Measurements from ENCODE around the gene GPRC5B.

GPRC5B gene

GRCh38 chr16:19830902-19831560, 53.6 kb downstream of the GPRC5B start:
- in situ Hi-C loops (cut with HindIII; ENCODE audit: low sequenced_read_pairs): loop anchor here (5.0 kb wide), 1 partner anchor 41 kb away; no protein-coding TSS in a partner anchor

- in situ Hi-C loops (cut with HindIII; ENCODE audit: low sequenced_read_pairs): loop anchor here (5.0 kb wide), 1 partner anchor 42 kb away; no protein-coding TSS in a partner anchor
These were observed 54.6 kb downstream of the GPRC5B start for GRCh38 chr16:19829844-19830692.

- in situ Hi-C loops (cut with HindIII; ENCODE audit: low sequenced_read_pairs): no loop called here
These were observed 60.4 kb downstream of the GPRC5B start for GRCh38 chr16:19824216-19824615.

GRCh38 chr16:19823322-19823721, 61.3 kb downstream of the GPRC5B start:
- in situ Hi-C loops (cut with HindIII; ENCODE audit: low sequenced_read_pairs): no loop called here

GRCh38 chr16:19822533-19822932, 62.1 kb downstream of the GPRC5B start:
- in situ Hi-C loops (cut with HindIII; ENCODE audit: low sequenced_read_pairs): no loop called here

GRCh38 chr16:19817875-19818274, 66.8 kb downstream of the GPRC5B start:
- in situ Hi-C loops (cut with HindIII; ENCODE audit: low sequenced_read_pairs): no loop called here

- in situ Hi-C loops (cut with HindIII; ENCODE audit: low sequenced_read_pairs): no loop called here
These were observed 67.5 kb downstream of the GPRC5B start for GRCh38 chr16:19817122-19817521.

- in situ Hi-C loops (cut with HindIII; ENCODE audit: low sequenced_read_pairs): no loop called here
These were observed 69.2 kb downstream of the GPRC5B start for GRCh38 chr16:19815418-19815817.

- in situ Hi-C loops (cut with HindIII; ENCODE audit: low sequenced_read_pairs): no loop called here
These were observed 71.7 kb downstream of the GPRC5B start for GRCh38 chr16:19812986-19813385.

- in situ Hi-C loops (cut with HindIII; ENCODE audit: low sequenced_read_pairs): no loop called here
These were observed 73.6 kb downstream of the GPRC5B start for GRCh38 chr16:19810817-19811731.

- in situ Hi-C loops (cut with HindIII; ENCODE audit: low sequenced_read_pairs): no loop called here
These were observed 75.0 kb downstream of the GPRC5B start for GRCh38 chr16:19809693-19810092.

GRCh38 chr16:19809121-19809635, 75.5 kb downstream of the GPRC5B start:
- in situ Hi-C loops (cut with HindIII; ENCODE audit: low sequenced_read_pairs): no loop called here

GRCh38 chr16:19808061-19808641, 76.5 kb downstream of the GPRC5B start:
- in situ Hi-C loops (cut with HindIII; ENCODE audit: low sequenced_read_pairs): no loop called here

All from endothelial cell of hepatic sinusoid (primary cell).